GM12801 (cell line): ENCODE results near the gene GTF3C4.

ENCODE experiments used
- CTCF ChIP-seq: IDR thresholded peaks from one replicate; pipeline ENCODE4 v1.5.1; 2011; ENCODE audit warnings: control low read depth; ENCODE audit not compliant: insufficient read length; ENCODE audit errors: extremely low read depth

The GTF3C4 gene

GRCh38 chr9:132630811-132631210 is 39.5 kb upstream of the GTF3C4 start:
- TF ChIP-seq CTCF = no peak

GRCh38 chr9:132631280-132631679 is 39.0 kb upstream of the GTF3C4 start:
- no peak for TF ChIP-seq CTCF

GRCh38 chr9:132631685-132632084 is 38.6 kb upstream of the GTF3C4 start:
- TF ChIP-seq CTCF = no peak

GRCh38 chr9:132632413-132633129 is 37.7 kb upstream of the GTF3C4 start:
- TF ChIP-seq CTCF = no peak

- TF ChIP-seq CTCF = no peak
Measured at GRCh38 chr9:132634327-132634726, 35.9 kb upstream of the GTF3C4 start.

GRCh38 chr9:132637351-132637750 is 32.9 kb upstream of the GTF3C4 start:
- no peak for TF ChIP-seq CTCF

GRCh38 chr9:132637801-132638200 is 32.5 kb upstream of the GTF3C4 start:
- no peak for TF ChIP-seq CTCF
